Measurements from ENCODE around the gene PCGF1.

GRCh38 chr2:74488643-74489481 lies 18.6 kb downstream of the PCGF1 start:
- TF ChIP-seq POLR2AphosphoS5 (IDR thresholded peaks at IDR 0.05; ENCODE audit: low read depth, low read length) (no peak), TAF1 (IDR thresholded peaks at IDR 0.05; ENCODE audit: borderline replicate concordance, low read depth, low read length) (no peak), POLR2A (IDR thresholded peaks at IDR 0.05; ENCODE audit: low read depth, low read length) (no peak)
